HG02852 (cell line): ENCODE results near the gene NAV2.

Experiments
- ATAC-seq: cut with Tn5 transposase; IDR thresholded peaks from one replicate; pipeline ENCODE4 v1.9.1; 2021; ENCODE audit warnings: mild to moderate bottlenecking, moderate library complexity; ENCODE audit not compliant: unreplicated experiment

Gene NAV2

DNA sequence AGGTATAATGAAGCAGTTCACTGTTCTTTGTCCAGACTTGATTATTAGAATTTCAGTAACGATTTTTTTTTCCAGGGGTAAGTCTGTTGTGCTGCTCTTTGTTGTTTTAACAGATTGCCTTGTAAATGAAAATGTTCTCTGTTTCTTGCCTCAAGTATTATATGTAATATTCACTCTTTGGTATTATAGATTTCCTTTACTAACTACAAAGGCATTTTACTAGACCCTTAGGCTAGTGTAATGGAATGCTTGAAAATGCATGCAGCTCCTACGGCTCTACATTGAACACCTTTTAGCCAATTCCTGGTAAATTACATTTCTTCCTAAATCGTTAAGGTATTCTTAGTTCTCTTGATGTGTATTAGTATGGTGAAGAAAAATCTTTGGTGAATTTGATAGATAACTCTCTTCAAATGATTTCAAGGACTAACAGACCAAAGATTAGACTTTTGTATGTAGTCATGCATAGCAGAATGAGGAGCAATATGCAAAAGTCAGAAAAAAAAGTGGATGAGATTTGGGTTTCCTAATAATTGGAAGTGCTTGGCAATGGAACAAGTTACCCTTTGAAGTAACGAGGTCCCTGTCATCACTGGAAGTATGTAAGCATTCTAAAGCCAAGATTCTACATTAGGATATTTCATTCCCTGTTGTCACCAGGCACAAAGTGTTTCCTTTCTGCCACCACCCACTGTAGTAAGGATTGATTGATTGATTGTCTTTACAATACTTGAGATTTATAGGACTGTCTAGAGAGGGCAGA lies 334.6 kb downstream of the NAV2 start:
- ATAC-seq = no peak

DNA sequence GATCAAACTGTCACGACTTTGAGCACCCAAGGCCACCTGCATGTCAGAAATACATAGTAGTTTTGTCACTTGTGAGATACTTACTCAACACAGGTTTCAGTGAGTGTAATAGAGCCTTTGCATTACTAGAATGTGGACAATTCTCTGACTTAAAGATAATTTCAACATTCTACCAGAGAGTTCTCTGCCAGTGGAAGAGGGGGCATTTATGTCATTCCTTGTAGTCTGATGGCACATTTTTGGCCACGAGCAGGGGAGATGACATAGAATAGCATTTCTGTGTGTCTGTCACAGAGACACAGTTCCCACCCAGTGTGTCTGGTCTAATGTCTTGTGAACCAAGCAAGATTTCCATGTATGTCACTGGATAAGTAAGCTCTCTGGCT lies 335.1 kb downstream of the NAV2 start:
- no peak for ATAC-seq

DNA sequence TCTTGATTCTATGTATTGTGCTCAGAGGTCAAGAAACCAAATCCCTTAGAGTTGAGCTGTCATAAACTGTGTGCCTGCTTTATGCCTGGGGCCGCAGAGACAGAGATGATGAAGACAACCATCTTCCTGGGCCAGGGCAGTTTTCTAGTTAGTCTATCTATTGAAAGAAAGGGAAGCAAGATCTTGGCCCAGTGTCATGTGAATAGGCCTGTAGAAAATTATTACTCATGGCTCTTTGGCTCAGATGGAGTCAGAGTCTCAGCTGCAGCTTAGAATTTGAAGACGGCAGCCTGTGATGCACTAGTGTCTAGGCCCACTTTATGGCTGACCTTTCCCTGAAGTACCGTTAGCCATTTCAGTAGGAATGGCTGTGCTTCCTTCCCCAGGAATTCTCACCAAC lies 335.6 kb downstream of the NAV2 start:
- no peak for ATAC-seq

DNA sequence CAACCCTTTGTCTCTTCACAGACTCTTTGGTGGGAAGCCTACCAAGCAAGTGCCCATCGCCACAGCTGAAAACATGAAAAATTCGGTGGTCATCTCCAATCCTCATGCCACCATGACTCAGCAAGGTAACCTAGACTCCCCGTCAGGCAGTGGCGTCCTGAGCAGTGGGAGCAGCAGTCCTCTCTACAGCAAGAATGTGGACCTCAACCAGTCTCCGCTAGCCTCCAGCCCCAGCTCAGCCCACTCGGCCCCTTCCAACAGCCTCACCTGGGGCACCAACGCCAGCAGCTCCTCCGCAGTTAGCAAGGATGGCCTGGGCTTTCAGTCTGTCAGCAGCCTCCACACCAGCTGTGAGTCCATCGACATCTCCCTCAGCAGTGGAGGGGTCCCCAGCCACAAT lies 336.1 kb downstream of the NAV2 start:
- no peak for ATAC-seq

DNA sequence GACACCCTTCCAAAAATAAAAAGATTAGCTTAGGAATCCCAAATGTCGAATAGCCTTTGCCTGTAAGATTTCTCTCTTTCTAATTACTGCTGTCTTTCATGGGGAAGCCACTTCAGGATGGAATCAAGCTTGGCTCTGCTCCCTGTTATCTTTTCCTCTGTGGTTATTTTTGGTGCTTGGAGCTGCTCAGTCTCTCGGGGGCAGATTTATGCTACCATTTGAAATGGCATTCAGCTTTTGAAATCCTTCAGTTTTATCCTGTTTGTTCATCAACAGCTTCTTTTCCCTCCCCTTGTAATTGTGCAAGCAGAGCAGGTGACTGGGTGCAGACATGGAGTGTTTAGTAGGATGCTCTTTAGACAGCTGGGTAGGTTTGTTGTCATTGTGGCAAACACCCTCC lies 336.6 kb downstream of the NAV2 start:
- ATAC-seq = no peak

DNA sequence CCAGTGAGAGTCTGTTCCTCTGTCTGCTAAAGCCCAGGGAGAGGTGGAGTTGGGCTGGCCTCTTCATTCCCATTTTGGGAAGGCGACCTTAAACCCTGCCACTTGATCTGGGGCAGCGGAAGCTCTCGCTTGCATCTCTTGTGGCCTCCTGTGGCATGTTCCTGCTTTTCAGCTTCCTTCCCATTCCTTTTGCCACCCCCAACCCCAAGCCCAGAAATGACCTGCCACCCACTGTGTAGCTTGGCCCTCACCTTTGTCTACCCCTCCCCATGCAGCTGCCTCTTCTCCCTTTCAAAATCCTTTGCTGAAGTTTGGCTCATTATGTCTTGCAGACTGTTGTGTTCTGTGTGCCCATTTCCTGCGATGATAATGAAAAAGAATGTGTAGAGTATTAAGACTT lies 337.4 kb downstream of the NAV2 start:
- no peak for ATAC-seq

DNA sequence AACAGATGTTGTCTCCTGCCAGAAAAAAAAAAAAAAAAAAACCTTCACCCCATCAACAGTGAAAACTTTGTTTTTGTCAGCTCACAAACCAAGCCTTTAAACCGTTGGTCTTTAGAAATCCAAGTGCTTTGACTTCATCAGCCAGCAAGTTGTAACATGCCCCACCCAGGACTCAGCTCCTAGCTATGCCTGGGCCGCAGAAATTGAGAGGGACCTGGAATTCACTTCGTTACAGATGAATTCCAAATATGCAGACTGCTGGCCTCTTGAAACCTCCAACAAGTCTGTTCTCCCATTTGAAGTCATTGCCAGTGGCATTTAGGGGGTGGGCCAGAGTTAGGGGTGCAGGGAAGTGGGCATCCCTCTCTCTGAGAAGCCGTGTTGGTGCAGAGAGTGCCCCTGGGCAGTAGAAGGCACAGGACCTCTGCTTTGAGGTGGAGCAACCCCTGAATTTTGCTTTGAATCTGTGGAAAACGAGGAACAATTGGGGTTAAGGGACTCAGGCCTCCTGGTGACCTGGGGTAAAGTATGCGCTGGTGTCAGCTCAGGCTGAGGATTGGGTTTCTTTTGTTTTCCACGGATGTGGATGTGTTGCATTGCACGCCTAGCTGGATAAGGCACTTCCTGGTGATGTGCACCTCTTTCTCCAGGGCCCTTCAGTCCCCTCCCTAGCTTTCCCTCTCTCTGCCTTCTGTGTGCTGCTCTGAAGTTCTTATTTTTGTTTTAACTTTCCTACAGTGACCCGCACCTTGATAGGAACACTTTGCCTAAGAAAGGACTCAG lies 338.1 kb downstream of the NAV2 start:
- ATAC-seq = no peak

DNA sequence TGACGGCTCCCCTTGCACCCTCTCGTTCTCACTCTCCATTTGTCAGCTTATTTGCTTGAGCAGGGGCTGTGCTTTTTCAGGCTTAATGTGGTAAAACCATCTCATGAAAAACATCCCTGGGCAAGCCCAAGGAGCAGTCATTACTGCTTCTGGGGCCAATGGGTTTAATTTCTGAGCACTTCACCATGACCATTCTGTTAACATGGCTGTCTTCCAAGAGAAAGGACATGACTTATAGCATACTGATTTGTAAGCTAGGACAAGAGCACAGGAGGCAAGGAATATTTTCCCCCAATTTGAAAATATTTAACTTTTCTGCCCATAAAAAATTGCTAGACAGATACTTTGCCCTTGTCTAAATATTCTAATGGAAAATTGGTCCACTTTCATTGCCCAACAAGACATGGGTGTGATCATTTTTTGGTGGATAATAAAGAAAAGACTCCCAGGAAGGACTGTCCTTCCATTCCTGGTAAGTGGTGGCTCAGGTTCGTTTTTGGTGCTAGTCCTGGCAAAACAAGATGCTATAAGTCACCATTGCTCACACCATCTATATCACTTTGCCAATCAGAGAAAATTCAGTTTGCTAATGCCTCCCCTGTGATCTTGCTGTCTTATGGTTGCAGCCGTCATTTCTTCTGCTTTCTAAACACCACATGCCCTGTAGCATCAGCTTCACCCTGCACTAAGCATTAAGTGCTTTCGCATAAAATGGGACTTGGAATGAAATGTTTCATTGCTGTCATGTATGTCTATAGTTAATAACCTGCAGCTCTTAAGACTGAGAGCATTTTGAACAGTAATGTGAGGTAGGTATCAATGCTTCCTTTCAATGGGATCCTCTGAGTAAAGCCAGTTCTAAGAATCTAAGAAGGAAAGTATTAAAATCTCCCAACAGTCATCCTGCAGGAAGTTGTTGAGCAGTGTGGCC lies 339.1 kb downstream of the NAV2 start:
- no peak for ATAC-seq

DNA sequence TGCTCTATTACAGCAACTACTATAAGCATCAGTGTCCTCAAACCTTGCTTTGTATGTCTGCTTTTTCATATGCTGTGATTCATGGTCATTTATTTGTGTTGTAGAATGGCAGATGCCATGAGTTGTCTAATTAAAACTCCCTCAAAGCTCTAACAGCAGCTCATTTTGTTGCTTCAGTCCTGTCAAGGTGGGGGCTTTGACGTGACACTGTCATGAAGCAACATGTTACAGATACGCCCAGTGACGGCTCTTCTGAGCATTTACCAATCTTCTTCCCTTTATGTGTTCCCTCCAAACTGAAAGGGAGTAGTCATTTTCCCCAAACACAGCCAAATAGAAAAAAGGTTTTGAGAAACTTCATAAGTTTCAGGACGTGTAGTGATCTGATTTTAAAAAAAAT lies 340.9 kb downstream of the NAV2 start:
- no peak for ATAC-seq

DNA sequence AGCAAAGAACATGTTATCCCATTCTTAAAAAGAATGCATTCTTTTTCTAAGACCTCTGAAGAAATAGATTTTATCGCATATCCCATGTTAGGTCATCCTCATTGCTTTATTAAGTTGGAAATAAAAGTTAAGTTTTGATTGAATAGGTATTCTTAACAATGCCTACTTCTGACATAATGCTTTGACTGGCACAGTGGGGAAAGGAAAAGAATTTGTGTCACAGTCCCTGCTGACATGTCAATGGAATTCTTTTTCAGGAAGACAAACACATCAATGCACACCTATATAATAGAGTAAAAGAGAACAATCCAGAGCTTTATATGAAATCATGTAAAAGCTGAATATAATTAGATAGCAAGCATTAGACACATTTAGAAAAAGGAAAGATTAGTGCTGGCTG lies 341.9 kb downstream of the NAV2 start:
- no peak for ATAC-seq

DNA sequence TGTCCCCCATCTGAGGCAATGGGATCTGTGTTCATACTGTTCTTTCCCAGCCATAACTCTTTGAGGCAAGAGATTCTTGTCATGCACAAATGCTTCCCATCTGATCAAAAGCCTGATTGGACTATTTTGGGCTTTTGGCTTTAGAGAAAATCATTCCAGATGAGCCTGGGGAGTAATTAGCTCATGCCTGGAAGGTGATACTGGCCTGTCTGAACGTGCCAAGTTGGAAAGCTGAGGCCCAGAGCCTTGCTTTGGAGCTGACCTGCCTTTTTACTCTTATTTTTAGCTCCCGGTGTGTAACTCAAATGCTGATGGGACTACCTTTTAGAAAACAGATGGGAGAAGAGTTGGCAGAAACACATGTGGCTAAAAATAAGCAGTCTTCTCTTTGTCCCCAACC lies 342.7 kb downstream of the NAV2 start:
- ATAC-seq = no peak

DNA sequence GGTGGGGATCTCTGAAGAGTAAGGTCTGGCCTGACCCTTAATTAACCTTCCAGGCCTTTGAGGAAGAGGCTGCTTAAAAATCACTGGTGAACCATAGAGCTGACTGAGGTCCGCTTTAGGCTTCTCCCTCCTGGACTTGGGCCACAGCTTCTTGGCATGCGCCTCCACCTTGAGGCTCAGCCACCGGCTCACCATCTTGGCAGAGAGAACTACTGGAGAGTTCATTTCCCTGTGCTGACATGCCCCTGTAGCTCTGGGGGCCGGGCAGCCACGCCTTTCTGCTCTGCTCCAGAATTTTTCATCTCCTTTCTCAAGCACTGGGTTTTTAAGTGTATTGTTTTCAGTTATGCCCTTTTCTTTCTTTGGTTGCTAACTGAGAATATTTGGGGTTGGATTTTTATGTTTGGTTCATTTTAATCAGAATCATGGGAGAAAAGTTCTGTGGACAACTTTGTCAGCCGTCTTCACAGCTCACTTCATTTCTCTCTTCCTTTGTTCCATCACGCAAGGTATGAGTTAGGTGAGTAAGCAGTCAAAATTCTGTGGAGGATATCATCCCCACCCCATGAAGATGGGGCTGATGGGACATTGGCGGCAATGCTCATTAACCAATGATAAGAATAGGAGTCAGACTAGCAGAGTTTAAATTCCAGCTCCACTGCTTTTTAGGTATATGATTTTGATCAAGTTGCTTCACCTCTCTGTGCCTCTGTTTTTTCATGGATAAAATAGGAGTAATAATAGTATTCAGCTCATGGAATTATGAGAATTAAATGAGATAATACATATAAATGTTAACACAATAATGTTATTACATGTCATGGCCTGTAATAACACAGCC lies 343.7 kb downstream of the NAV2 start:
- no peak for ATAC-seq

DNA sequence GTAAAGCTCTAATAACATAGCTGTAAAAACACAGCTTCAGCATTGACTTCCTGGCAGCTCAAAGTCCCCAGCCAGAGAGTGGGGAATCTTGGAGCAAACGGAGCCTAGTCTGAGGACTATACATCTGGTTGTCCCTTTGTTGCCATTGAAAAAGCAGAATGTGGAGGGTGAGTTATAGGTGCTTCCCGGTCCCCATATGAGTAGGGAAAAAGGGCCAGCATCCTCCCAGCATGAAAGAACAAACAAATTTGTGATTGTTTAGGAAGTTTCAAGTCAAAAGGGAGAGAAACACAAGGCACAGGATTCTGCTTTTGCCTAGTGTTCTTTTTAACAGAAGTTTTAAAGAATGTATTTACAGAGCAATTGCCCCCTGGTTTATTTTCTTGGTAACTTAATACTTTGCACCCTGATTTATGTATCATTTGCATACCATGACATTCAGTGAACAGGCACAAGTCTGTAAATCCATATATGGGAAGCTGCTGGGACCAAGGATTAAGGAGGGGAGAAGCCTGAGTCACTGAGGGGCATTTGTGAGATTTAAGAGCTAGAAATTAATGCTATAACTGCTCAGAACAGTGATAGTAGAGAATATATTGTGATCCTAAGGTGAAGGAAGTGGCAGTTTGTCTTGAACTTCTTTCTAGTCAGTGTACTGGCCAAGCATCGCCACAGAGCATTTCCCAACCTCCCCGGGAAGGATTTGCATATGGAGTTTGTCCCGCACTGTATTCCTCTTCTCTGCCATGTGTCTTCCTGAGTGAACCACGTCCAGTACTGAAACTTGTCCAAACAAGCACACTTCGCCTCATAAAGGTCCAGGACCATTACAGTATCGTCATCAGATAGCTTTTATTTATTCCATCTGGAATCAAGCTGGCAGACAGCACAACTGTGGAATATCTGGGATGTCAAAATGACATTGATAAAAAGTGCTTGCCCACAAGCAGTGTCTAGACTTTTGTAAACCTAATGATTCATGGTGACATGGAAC lies 344.6 kb downstream of the NAV2 start:
- no peak for ATAC-seq

DNA sequence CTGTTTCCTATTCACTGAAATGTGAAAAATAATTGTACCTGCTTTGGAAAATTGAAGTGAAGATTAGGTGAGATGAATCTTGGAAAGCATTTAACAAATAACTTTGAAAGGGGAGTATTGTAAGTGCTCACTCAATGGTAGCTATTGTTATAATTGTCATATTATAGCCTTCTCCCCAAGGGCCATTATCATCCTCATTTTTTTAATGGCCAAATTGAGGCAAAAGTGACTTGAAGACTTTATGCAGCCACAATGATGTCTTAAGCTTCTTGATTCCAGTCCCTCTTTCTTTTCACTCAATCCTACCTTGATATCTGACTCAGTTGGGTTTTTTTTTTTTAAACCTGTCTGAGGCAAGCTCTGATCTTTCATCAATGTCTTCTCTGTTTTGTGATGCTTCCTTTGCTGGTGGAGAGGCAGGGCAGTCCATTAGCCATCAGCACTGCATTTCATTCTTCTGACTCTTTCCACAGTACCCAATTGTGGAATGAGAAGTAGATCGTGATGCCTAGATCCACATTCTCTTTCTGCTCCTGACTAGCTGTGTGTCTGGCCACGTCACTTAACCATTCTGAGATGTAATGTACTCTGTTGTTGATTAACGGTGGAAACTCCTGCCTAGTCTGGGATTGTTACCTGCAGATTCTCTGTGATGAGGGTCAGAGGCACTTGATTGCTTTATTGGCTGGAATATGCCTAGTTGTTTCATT lies 346.3 kb downstream of the NAV2 start:
- no peak for ATAC-seq

DNA sequence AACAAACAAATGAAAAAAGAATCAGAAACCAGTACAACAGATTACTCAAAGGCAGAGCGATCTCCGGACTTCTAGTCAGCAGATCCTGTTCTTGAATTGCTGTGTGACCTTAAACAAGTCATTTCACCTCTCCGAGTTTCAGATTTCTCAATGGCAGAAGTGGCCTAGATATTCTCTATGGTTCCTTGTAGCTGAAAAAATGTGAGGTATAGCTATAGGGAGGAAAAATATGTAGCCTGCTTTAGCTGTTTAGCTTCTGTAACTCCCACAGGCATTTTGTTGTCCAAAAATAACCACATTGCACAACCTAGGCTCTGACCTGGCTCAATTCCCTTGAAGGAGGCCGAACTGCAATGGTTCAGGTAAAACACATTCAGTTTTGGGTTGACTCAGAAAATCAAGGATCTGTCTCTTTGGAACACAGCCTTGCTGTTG lies 347.0 kb downstream of the NAV2 start:
- no peak for ATAC-seq

DNA sequence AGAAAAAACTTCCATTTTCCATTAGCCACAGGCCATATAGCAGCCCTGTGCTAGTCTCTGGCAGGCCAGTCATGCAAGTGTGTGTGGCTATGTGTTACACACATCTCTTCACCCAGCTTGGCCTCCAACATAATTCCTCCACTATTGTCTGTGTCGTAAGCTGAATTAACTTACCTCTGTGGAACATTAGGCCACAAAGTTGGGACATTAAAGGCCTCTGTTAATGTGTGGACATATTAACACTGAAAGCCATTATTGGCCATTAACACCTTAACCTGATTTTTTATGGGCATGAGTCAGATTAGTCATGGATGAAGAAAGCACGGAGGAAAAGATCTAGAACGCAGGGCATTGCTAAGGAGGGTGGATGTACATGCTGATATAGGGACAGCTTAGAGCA lies 347.5 kb downstream of the NAV2 start:
- ATAC-seq = no peak

DNA sequence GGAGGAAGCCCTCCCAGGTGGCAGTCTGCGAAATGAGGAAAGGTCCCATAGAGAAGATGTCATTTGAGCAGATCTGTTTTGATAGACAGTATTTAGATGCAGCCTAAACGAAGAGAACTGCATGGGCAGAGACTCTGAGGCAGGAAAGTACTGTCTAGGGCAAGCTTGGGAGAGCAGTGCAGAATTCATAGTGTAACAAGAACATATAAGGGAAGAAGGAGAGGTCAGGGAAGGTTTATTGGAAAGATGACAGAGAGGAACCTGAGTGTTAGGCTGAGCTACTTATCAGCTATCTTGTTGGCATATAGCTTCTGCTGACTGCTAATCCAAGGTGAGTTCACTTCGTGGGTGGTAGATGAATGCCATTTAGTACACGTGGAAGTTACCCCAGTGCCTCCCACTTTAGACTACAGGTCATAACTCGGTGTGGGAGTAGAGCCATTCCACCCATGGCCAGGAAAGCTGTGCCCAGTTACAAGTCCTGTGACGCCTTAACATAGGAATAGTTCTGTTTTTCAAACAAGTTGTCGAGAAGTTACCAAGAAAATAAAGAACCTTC lies 348.1 kb downstream of the NAV2 start:
- ATAC-seq = no peak

DNA sequence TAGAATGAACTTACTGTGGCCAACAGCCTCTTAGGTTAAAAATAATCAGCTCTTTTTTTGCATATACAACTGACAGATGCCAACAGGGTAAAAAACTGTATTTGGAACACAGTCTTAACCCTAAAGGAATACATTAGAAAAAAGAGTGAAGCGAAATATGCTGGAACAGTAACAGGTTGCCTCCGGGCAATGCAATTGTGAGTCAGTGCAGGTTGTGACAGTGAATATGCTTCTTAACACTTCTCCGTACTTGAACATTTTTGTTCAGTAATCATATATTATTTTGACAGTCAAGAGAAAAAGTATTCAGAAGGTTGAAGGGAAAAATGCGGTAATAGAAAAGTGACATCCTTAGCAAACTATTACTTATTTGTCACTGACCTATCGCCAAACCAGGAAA lies 349.1 kb downstream of the NAV2 start:
- no peak for ATAC-seq
